RWPE2 (cell line): ENCODE results near the gene DNAJC12.

Experiments used
- ATAC-seq: fragments of 200-7000 bp; cut with Tn5 transposase; 3 replicates; pipeline ENCODE4 v1.9.1; 2021; ENCODE audit warnings: low read depth
- DNase-seq: peaks from one replicate; pipeline ENCODE4 v3.0.0-alpha.2; 2020; ENCODE audit warnings: low spot score
- H3K27ac ChIP-seq: fragments of 450-650 bp; 2 replicates; pipeline ENCODE4 v1.5.1; 2017; ENCODE audit warnings: mild to moderate bottlenecking; ENCODE audit not compliant: poor library complexity, severe bottlenecking
- H3K27me3 ChIP-seq: fragments of 250-450 bp; sonication (Bioruptor Pico); 2 replicates; pipeline ENCODE4 v1.5.1; 2021; ENCODE audit warnings: mild to moderate bottlenecking, moderate library complexity; ENCODE audit not compliant: insufficient read depth, poor library complexity, severe bottlenecking
- H3K36me3 ChIP-seq: fragments of 250-450 bp; sonication (Bioruptor Pico); 2 replicates; pipeline ENCODE4 v1.5.1; 2020; ENCODE audit warnings: low read depth, mild to moderate bottlenecking, moderate library complexity
- H3K4me1 ChIP-seq: fragments of 250-450 bp; sonication (Bioruptor Pico); 2 replicates; pipeline ENCODE4 v1.5.1; 2021; ENCODE audit warnings: mild to moderate bottlenecking, moderate library complexity; ENCODE audit not compliant: insufficient read depth, poor library complexity, severe bottlenecking
- H3K4me3 ChIP-seq: fragments of 250-450 bp; sonication (Bioruptor Pico); 2 replicates; pipeline ENCODE4 v1.5.1; 2021; ENCODE audit warnings: mild to moderate bottlenecking, moderate library complexity; ENCODE audit not compliant: severe bottlenecking
- H3K9me3 ChIP-seq: fragments of 250-450 bp; sonication (Bioruptor Pico); 2 replicates; pipeline ENCODE4 v1.5.1; 2021; ENCODE audit warnings: mild to moderate bottlenecking, moderate library complexity; ENCODE audit not compliant: severe bottlenecking
- CTCF ChIP-seq: fragments of 450-650 bp; IDR thresholded peaks from one replicate; pipeline ENCODE4 v1.5.1; 2017; ENCODE audit warnings: mild to moderate bottlenecking, moderate library complexity; ENCODE audit not compliant: poor library complexity, severe bottlenecking

Gene DNAJC12

GRCh38 chr10:67837541-67838314 lies at the start of gene DNAJC12:
Gene DNAJC12 (minus strand): TSS chr10:67838188. CDS start chr10:67838011, 177 bp downstream.
- Histone ChIP-seq H3K9me3 (peaks cover 5% of the 10 kb centered on the region), H3K27ac (no peak within 1 kb of the TSS), H3K27me3 (no peaks in the 10 kb centered on the region), H3K4me1 (peaks cover 10% of the 10 kb centered on the region), H3K36me3 (no peaks in the 10 kb centered on the region), H3K4me3 (peak within 1 kb of the TSS; percentile 5)
- no peak for DNase-seq
- no peak for TF ChIP-seq CTCF
- ATAC-seq, result peak; percentile 77

- peaks cover 2% of the 10 kb centered on the region for H3K4me1 ChIP-seq
- ATAC-seq, result peak; percentile 75
- peak overlapping the region; percentile 72 for H3K27ac ChIP-seq
- H3K9me3 ChIP-seq, result no peaks in the 10 kb centered on the region
- H3K4me3 ChIP-seq, result peak overlapping the region; percentile 89
- peak; percentile 25 for TF ChIP-seq CTCF
- peaks cover 33% of the 10 kb centered on the region for H3K36me3 ChIP-seq
- no peaks in the 10 kb centered on the region for H3K27me3 ChIP-seq
- DNase-seq, result peak; percentile 80
These were observed 47.1 kb upstream of the DNAJC12 start for GRCh38 chr10:67884842-67885670.

- ATAC-seq (peak; percentile 79), DNase-seq (peak; percentile 95)
- Histone ChIP-seq H3K27ac (peak within 1 kb of the TSS; percentile 72), H3K36me3 (peaks cover 26% of the 10 kb centered on the region), H3K27me3 (no peaks in the 10 kb centered on the region), H3K9me3 (no peaks in the 10 kb centered on the region), H3K4me1 (peaks cover 2% of the 10 kb centered on the region), H3K4me3 (peak within 1 kb of the TSS; percentile 89)
- peak; percentile 28 for TF ChIP-seq CTCF
These were observed 46.4 kb upstream of the DNAJC12 start, which contains the start of gene SIRT1 for GRCh38 chr10:67884313-67884841. Gene SIRT1 (plus strand): TSS chr10:67884656. CDS start chr10:67884722, 66 bp downstream.

- Histone ChIP-seq H3K27ac (peak overlapping the region; percentile 72), H3K27me3 (no peaks in the 10 kb centered on the region), H3K9me3 (no peaks in the 10 kb centered on the region), H3K4me1 (peaks cover 2% of the 10 kb centered on the region), H3K36me3 (peaks cover 20% of the 10 kb centered on the region), H3K4me3 (peak overlapping the region; percentile 89)
- TF ChIP-seq CTCF, result no peak
- no peak for ATAC-seq
- no peak for DNase-seq
These were observed 45.8 kb upstream of the DNAJC12 start for GRCh38 chr10:67883710-67884312.
